Measurements from ENCODE around the gene AFG3L2. TPM values are rescaled to one million over a fixed set of nuclear protein-coding genes. Genes with fewer than 3 reads are reported as not detected.

Gene AFG3L2
- total and polyA plus RNA-seq, 5 donors from 2014 or later = 20.0 to 34.4 (median 21.8) TPM

Other genes starting within 250 kb of the AFG3L2 start
- gene CIDEA, start 122.9 kb downstream of the AFG3L2 start, total RNA-seq = not detected
- not detected for gene CIDEA, start 122.9 kb downstream of the AFG3L2 start, polyA plus RNA-seq
- 0.22 TPM for gene TUBB6, start 69.0 kb downstream of the AFG3L2 start, total RNA-seq
- 1 to 10 TPM in 2 of 4 donors, under 1 TPM in 1, not detected in 1; 0.23 to 2.4 (median 1.0) TPM for gene TUBB6, start 69.0 kb downstream of the AFG3L2 start, polyA plus RNA-seq
- not detected for gene PRELID3A, start 30.7 kb upstream of the AFG3L2 start, total RNA-seq
- gene PRELID3A, start 30.7 kb upstream of the AFG3L2 start, polyA plus RNA-seq = under 1 TPM in 1 of 4 donors, not detected in 3; 0.52 TPM